GM23338 (cell line): ENCODE results near the gene RIMKLB.

ENCODE experiments used
- EZH2 ChIP-seq: fragments of 200-600 bp; sonication (generic); IDR thresholded peaks from one replicate; pipeline ENCODE4 v1.8.0; 2017; ENCODE audit warnings: antibody characterized with exemption, mild to moderate bottlenecking, low read depth; ENCODE audit not compliant: unreplicated experiment
- EZH2phosphoT487 ChIP-seq: fragments of 200-600 bp; sonication (generic); IDR thresholded peaks from one replicate; pipeline ENCODE4 v1.8.1; 2018; ENCODE audit warnings: antibody characterized with exemption; ENCODE audit not compliant: unreplicated experiment
- NANOG ChIP-seq: IDR thresholded peaks from 2 replicates; pipeline ENCODE4 v1.6.1; 2016; ENCODE audit warnings: antibody characterized with exemption, borderline replicate concordance
- POLR2AphosphoS5 ChIP-seq: IDR thresholded peaks from 2 replicates; pipeline ENCODE4 v1.6.1; 2016; ENCODE audit warnings: antibody characterized with exemption, low read depth
- TF ChIP-seq, protein P1 (sequence below), 2 experiments: fragments of 200-600 bp in 1 of 2; sonication (generic) in 1 of 2; conservative IDR thresholded peaks; 2 replicates each; pipeline versions ENCODE4 v1.5.1 to v1.6.1; 2016 to 2017; ENCODE audit warnings: antibody characterized with exemption in 2 of 2, low read depth in 2 of 2, mild to moderate bottlenecking in 2 of 2, moderate library complexity in 1 of 2

DNA sequence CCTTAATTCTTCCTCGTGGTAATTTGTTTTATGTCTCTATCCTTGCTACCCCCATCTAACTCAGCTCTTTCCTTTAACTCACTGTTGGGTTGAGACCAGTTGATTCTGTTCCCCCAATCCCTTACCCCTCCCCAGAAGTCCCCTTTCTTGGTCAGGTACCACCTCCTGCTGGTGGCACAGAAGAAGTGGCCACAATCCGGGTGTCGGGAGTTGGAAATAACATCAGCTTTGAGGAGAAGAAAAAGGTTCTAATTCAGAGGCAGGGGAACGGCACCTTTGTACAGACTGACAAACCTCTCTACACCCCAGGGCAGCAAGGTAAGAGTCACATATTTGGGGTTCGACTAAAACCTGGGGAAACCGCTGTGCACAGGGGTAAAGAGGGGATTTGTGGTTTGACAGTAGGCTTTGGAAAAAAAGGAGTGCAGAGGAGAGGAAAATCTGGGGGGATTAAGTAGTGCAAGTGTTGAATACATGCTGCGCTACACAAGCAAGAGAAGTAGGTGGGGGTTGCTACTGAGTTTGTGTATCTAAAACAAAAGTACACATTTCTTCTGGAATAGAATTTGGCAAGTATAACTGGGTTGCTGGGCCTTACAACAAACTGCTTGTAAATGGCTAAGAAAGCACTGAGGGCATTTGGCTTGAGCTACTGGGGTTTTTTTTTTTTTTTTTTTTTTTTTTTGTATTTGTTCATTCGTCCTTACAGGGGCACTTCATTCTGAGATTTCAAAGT is 125.9 kb downstream of the RIMKLB start:
- TF ChIP-seq, protein P1, sequence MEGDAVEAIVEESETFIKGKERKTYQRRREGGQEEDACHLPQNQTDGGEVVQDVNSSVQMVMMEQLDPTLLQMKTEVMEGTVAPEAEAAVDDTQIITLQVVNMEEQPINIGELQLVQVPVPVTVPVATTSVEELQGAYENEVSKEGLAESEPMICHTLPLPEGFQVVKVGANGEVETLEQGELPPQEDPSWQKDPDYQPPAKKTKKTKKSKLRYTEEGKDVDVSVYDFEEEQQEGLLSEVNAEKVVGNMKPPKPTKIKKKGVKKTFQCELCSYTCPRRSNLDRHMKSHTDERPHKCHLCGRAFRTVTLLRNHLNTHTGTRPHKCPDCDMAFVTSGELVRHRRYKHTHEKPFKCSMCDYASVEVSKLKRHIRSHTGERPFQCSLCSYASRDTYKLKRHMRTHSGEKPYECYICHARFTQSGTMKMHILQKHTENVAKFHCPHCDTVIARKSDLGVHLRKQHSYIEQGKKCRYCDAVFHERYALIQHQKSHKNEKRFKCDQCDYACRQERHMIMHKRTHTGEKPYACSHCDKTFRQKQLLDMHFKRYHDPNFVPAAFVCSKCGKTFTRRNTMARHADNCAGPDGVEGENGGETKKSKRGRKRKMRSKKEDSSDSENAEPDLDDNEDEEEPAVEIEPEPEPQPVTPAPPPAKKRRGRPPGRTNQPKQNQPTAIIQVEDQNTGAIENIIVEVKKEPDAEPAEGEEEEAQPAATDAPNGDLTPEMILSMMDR (conservative IDR thresholded peaks at IDR 0.05; ENCODE audit: low read depth in 2 of 2) = peak; percentile 98 to 100
- TF ChIP-seq NANOG (no peak), EZH2phosphoT487 (no peak), EZH2 (no peak), POLR2AphosphoS5 (no peak)
